Activated T-cell treated with anti-CD3 and anti-CD28 coated beads for 48 hours (primary cell): ENCODE results near the gene RPL9.
"Not testable (repeated sequence)": the region's sequence is repeated elsewhere in the genome, so short reads cannot be mapped to it uniquely, and the experiment has no call there.

Experiments
- DNase-seq: peaks from one replicate; pipeline ENCODE4 v3.0.0-alpha.2; 2020; ENCODE audit warnings: low read depth

The RPL9 gene

DNA sequence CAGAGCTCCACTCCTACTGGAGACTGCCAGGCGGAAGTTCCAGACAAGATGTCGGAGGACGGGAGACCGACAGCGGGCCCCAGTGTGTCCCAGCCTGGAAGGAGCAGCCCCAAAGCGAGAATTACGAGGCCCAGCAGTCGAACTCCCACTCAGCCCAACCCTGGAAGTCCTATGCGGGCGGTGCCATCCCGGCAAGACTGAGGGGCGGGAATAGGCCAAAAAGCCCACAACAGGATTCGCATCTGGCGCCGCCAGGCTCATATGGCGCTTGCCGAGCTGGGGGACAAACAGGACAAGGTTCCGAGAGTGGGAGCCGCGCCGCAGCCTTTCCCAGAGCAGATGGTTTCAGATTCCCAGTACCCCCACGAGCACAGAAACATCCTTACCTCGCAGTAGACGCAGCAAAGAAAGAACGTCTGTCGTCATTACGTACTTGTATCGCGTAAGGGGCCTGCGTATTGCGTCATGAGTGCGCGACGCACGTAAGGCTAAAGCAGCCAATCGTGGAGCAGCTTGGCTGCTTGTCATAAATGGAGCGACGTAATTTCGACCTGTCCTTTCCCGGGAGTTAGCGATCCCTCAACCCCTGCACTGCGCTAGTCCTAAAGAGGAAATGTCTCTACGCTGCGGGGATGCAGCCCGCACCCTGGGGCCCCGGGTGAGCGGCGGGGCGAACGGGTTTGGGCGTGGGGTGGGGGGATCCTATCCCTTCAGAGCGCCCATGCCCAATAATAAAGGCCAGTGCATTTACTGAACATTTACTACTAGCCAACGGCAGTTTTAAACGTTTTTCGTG, at the start of gene RPL9, which contains the start of gene LIAS:
Gene RPL9, minus strand, starts transcription at position 418 of the 796 bp plus-strand sequence. CDS start 483 bp downstream, outside the sequence.
Gene LIAS, plus strand, starts transcription at position 552 of the 796 bp plus-strand sequence. Its CDS starts 62 bp downstream, at position 614.
- peak; percentile 88 for DNase-seq

DNA sequence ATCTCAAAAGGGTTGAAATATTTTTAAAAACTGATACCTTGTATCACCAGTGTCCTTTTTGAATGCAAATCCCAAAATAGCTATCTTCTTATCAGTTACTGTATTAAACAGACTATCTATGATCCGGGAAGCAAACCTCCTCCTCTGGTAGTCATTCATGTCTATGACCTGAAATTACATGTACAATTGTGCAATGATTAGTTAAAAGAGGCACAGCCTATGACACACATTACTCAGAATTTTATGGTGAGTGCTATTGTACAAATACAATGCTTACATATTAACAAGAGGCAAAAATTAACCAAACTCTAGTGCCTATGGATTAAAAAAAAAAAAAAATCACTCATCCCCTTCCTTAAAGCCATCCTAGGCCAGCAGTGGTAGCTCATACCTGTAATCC, 46.9 kb upstream of the RPL9 start:
- no peak for DNase-seq

DNA sequence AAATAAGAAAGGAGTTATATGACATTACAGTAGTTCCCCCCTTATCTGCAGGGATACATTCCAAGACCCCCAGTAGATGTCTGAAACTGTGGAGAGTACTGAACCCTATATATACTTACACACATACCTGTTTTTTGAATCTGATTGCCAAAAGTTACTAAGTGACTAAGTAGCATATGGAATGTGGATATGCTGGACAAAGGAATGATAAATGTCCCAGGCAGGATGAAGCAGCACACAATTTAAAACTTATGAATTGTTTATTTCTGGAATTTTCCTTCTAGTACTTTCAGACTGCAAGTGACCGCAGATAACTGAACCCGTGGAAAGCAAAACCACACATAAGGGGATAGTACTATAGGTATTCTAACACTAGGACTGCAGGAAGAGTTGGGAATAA, 45.8 kb upstream of the RPL9 start:
- DNase-seq: no peak

DNA sequence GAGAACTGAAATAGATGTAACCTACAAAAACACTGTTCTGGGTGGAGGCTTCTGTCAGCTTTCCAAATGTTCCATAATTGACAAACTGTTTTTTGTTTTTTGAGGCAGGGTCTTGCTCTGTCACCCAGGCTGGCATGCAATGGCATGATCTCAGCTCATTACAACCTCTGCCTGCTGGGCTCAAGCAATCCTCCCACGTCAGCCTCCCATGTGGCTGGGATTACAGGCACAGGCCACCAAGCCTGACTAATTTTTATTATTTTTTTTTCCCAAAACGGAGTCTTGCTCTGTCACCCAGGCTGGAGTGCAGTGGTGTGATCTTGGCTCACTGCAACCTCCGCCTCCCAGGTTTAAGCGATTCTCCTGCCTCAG, 43.9 kb upstream of the RPL9 start:
- not testable (repeated sequence) for DNase-seq

DNA sequence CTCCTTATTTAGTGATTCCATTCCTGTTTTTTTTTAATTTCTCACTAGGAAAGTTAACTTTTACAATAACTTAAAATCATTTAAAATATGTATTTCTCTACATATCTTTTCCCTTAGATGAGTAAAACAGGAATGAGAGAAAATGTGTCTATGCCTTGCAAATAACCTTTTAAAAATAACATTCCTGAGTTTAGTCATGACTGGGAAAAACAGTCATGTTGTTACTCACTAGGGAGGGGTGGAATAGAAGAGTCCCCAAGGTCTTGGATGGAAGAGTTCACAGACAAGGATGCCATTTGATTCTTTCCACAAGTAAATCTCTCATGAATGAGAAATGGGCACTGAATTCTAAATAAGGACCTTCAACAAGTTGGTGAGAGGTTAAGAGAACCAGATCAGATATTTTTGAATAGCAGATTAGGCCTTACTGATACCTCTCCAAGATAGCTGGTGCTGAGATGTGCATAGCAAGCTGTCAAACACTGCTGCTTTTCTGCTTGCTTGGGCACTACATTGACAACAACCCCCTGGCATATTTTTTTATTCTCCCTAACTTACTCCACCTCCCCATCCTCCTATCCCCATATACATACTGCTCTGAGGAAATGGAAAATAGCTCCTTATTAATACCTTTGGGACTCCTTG, 43.4 kb upstream of the RPL9 start:
- no peak for DNase-seq

- DNase-seq: no peak
Observed at GRCh38 chr4:39498727-39499020, 40.0 kb upstream of the RPL9 start.

- no peak for DNase-seq
Observed at GRCh38 chr4:39497909-39498726, 39.4 kb upstream of the RPL9 start.

- no peak for DNase-seq
Observed at GRCh38 chr4:39495446-39496213, 36.9 kb upstream of the RPL9 start.

- no peak for DNase-seq
Observed at GRCh38 chr4:39494354-39494753, 35.6 kb upstream of the RPL9 start.

DNA sequence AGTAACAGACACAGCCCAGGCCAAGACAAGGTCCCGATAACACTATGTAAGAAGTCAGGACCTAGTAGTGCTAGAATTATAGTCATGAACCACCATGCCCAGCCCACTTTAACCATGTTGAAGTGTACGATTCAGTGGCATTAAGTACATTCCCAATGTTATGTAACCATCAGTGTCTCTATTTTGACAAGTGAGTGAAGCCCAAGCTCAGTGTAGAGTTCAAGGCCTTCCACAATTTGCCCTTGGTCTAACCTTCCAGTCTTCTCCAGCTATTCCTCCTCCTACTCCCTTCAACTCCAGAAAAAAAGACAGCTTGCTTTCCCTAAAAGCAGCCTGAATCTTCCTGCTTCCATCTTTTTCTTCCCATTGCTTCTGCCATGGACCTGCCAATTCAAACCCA, 31.6 kb upstream of the RPL9 start:
- no peak for DNase-seq

DNA sequence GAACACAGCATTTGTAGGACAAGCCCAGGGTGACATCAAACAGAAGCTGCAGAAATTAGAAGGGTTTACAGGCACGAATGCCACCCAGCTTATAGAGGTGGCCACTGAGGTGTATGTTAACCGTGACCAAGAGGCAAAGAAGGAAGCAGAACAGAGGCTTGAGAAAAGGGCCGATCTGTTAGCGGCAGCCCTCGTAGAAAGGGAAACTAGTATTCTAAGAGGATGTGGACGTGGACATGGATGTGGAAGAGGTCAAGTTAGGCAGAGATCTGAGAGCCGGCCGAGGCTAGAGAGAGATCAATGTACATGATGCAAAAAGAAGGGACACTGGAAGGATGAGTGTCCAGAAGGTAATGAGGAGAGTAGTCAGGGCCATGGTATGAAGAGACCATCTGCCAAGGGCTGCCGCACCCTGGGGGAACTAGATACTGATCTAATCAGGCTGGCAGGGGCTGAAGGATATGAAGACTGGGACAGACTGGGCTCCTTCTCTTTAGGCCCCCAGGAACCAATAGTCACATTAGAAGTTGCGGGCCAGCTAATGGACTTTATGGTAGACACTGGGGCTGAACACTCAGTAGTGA, 27.6 kb upstream of the RPL9 start:
- DNase-seq: no peak

GRCh38 chr4:39484582-39485272, 26.0 kb upstream of the RPL9 start:
- DNase-seq: no peak

DNA sequence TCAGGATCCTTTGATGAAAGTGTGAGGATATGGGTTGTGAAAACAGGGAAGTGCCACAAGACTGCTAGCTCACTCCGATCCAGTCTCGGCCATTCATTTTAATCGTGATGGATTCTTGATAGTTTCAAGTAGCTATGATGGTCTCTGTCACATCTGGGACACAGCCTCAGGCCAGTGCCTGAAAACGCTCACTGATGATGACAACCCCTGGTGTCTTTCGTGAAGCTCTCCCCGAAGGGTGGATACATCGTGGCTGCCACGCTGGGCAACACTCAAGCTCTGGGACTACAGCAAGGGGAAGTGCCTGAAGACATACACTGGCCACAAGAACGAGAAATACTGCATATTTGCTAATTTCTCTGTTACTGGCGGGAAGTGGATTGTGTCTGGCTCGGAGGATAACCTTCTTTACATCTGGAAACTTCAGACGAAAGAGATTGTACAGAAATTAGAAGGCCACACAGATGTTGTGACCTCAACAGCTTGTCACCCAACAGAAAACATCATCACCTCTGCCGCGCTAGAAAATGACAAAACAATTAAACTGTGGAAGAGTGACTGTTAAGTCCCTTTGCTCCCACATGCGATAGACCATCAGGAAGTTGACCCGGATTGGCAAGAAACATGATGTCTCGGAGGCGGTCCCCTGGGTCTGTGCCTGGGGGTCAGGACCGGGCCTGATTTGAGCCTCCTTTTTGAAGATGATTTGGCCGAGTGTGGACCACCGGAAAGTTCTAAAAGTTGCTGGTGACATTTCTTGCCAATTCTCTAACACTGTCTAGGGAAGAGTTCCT, 22.4 kb upstream of the RPL9 start:
- no peak for DNase-seq

DNA sequence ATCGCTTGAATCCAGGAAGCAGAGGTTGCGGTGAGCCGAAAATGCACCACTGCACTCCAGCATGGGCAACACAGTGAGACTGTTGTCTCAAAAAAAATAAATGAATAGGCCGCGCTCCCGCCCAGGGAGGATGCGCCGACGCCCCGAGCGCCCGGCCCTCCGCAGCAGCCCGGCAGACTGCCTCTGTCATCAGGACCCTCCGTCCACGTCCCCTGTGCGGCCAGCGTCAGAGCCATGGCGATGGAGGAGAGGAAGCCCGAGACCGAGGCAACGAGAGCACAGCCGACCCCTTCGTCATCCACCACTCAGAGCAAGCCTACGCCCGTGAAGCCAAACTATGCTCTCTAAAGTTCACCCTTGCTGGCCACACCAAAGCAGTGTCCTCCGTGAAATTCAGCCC, 21.5 kb upstream of the RPL9 start:
- no peak for DNase-seq

- DNase-seq: no peak
Observed at GRCh38 chr4:39476187-39476895, 17.6 kb upstream of the RPL9 start.

DNA sequence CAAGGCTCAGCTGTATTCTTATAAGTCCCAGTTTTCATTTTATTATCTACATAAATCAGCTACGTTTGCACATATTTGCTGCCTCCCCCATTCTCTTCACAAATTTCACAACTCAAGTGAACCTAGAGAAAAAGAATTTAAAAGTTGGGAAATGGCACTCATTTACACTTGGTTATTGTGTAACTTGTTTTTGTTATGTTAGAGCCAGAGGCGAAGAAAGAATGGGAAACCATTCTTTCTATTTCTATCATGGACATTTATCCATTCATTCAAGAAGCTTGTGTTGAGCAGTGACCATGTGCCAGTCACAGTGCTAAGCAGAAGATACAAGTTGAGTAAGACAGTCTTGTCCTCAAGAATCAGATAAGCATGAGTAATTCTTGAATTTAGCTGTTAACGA, 13.7 kb upstream of the RPL9 start:
- DNase-seq: no peak

- DNase-seq: no peak
Observed at GRCh38 chr4:39470402-39470801, 11.7 kb upstream of the RPL9 start.

GRCh38 chr4:39469429-39470077, 10.8 kb upstream of the RPL9 start:
- no peak for DNase-seq

GRCh38 chr4:39467464-39467863, 8.7 kb upstream of the RPL9 start:
- no peak for DNase-seq
